ENCODE data around the gene SASH1.

DNA sequence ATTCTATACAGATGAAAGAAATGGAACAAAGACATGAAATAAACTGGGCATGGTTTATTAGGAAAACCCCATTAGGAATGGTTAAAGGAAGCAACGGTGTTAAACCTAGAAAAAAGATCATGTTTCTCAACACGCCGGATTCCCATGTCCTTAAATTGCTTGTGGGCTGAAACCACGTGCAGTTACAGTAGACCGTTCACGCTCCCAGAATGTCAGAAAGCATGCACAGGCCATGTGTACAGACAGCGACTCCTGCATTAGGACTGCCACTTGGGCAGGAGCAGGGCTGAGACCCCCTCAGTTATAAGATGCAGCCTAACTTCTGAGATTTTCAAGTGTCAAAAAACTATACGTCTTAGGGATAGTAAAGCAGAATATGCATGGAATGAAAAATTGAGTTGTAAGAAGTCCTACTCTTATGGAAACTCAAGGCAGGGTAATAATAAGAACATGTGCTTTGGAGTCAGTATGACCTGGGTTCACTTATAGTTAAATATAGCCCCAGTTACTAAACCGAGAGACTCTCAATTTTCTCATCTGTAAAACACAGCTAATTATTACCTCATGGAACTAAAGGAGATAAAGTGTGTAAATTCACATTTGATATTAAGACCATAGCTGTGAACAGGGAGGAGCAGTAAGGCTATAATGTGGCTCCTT is 230.2 kb downstream of the SASH1 start:
- TF ChIP-seq POLR2AphosphoS5 (IDR thresholded peaks at IDR 0.05; ENCODE audit: low read depth, low read length) (no peak), POLR2A (IDR thresholded peaks at IDR 0.05; ENCODE audit: low read depth, low read length) (no peak)
